Lower leg skin (tissue), 4 donors: ENCODE measurements around the gene LMO2. TPM values are rescaled to one million over a fixed set of nuclear protein-coding genes. Genes with fewer than 3 reads are reported as not detected.

ENCODE experiments used
- DNase-seq, 2 donors: peaks; one replicate each; pipeline ENCODE4 v3.0.0-alpha.2; 2019; ENCODE audit warnings: low spot score in 2 of 2
- H3K4me3 ChIP-seq: fragments of 200-600 bp; sonication (generic); 2 replicates; pipeline ENCODE4 v1.5.1; 2017; ENCODE audit warnings: mild to moderate bottlenecking, low read depth; ENCODE audit not compliant: poor library complexity, severe bottlenecking
- POLR2A ChIP-seq, 2 donors: fragments of 450-650 bp; IDR thresholded peaks; one replicate each; pipeline ENCODE4 v1.6.1; 2016 to 2017; ENCODE audit warnings: antibody characterized with exemption in 2 of 2, mild to moderate bottlenecking in 1 of 2, moderate library complexity in 1 of 2
- WGBS, 2 donors: methylation state at CpG; one replicate each; pipeline ENCODE4 v1.1.5; 2018; 5-methylcytosine and 5-hydroxymethylcytosine counted together
- intact Hi-C: fragments of 100-400 bp; cut with DNase I; formaldehyde crosslinking; loops from one replicate; pipeline ENCODE4 v1.15.0; 2023; ENCODE audit warnings: low total_unique reads
- total RNA-seq, 4 donors: library from RNA; depleted of rRNA; stranded (reverse); fragments of >200 nt; gene quantifications; one replicate each; pipeline ENCODE4 v1.1.0, GENCODE V29; 2016
- TF ChIP-seq, protein P1 (sequence below), 3 donors: fragments of 450-650 bp; IDR thresholded peaks; one replicate each; pipeline ENCODE4 v1.5.1; 2016; ENCODE audit warnings: antibody characterized with exemption in 3 of 3, mild to moderate bottlenecking in 3 of 3, moderate library complexity in 2 of 3

The LMO2 gene
- total RNA-seq, 4 donors from 2014 or later: 2.2 to 15.6 (median 9.8) TPM

GRCh38 chr11:33835143-33835878 lies 56.6 kb downstream of the LMO2 start:
- TF ChIP-seq POLR2A (IDR thresholded peaks at IDR 0.05): no peak
- TF ChIP-seq, protein P1, sequence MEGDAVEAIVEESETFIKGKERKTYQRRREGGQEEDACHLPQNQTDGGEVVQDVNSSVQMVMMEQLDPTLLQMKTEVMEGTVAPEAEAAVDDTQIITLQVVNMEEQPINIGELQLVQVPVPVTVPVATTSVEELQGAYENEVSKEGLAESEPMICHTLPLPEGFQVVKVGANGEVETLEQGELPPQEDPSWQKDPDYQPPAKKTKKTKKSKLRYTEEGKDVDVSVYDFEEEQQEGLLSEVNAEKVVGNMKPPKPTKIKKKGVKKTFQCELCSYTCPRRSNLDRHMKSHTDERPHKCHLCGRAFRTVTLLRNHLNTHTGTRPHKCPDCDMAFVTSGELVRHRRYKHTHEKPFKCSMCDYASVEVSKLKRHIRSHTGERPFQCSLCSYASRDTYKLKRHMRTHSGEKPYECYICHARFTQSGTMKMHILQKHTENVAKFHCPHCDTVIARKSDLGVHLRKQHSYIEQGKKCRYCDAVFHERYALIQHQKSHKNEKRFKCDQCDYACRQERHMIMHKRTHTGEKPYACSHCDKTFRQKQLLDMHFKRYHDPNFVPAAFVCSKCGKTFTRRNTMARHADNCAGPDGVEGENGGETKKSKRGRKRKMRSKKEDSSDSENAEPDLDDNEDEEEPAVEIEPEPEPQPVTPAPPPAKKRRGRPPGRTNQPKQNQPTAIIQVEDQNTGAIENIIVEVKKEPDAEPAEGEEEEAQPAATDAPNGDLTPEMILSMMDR (IDR thresholded peaks at IDR 0.05): no peak
- DNase-seq: no peak
- WGBS, 2 donors: 22 to 23% methylated on average over 5 of the region's 5 CpGs
- intact Hi-C loops: no loop called here
- no peak overlapping the region for H3K4me3 ChIP-seq

DNA sequence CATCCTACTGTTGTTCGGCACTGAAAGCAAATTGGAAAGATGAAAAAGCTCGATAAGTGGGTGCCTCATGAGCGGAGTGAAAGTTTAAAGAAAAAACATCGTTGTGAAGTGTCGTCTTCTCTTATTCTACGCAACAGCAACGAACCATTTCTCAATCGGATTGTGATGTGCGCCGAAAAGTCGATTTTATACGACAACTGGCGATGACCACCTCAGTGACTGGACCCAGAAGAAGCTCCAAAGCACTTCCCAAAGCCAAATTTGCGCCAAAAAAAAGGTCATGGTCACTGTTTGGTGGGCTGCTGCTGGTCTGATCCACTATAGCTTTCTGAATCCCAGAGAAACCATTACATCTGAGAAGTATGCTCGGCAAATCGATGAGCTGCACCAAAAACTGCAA lies 59.2 kb downstream of the LMO2 start:
- H3K4me3 ChIP-seq: no peak overlapping the region
- TF ChIP-seq POLR2A (IDR thresholded peaks at IDR 0.05): no peak
- TF ChIP-seq, protein P1 (IDR thresholded peaks at IDR 0.05): no peak
- 91 to 92% methylated on average over 16 of the region's 16 CpGs for WGBS, 2 donors
- DNase-seq: no peak
- intact Hi-C loops: no loop called here

- TF ChIP-seq, protein P1 (IDR thresholded peaks at IDR 0.05): no peak
- no peak for TF ChIP-seq POLR2A (IDR thresholded peaks at IDR 0.05)
- intact Hi-C loops: no loop called here
- WGBS, 2 donors: 60 to 65% methylated on average over 6 of the region's 6 CpGs
- no peak overlapping the region for H3K4me3 ChIP-seq
- no peak for DNase-seq
Observed at GRCh38 chr11:33830903-33831648, 60.8 kb downstream of the LMO2 start.

DNA sequence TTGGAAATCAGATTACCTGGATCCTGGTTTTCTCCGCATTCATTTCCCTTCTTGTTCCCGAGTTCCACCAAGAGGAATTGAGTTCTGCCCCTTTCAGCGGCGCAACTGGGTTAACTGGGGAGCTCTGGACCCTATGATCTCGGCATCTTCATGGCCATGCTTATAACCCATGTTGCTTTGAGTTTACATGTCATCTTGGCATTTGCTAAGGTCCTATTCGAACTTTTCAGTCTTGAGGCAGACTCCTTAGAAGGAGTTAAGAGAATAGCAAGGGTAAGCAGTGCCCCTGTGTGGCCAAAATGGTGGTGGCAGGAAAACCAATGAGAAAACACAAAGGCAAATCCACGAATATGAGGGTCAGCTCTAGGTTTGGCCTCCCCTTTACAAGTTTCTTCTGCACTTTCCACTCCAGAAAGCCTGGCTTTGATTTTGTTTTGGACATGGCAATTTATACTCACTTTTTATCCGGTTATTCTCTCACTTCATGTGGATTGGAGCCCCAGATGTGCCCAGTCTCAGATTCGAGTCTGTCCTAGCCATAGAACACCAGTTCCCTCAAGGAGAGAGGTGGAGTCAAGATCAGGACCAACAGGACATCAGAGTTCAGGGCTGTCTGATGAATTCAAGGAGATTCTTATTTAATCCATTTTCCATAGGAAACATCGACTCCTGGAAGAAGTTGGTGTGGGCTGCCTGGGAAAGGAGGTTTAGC lies 62.3 kb downstream of the LMO2 start:
- intact Hi-C loops: no loop called here
- DNase-seq: peak; percentile 51 to 88
- peak overlapping the region; percentile 15 for H3K4me3 ChIP-seq
- TF ChIP-seq, protein P1 (IDR thresholded peaks at IDR 0.05): no peak
- no peak for TF ChIP-seq POLR2A (IDR thresholded peaks at IDR 0.05)
- 20 to 21% methylated on average over 10 of the region's 10 CpGs for WGBS, 2 donors

DNA sequence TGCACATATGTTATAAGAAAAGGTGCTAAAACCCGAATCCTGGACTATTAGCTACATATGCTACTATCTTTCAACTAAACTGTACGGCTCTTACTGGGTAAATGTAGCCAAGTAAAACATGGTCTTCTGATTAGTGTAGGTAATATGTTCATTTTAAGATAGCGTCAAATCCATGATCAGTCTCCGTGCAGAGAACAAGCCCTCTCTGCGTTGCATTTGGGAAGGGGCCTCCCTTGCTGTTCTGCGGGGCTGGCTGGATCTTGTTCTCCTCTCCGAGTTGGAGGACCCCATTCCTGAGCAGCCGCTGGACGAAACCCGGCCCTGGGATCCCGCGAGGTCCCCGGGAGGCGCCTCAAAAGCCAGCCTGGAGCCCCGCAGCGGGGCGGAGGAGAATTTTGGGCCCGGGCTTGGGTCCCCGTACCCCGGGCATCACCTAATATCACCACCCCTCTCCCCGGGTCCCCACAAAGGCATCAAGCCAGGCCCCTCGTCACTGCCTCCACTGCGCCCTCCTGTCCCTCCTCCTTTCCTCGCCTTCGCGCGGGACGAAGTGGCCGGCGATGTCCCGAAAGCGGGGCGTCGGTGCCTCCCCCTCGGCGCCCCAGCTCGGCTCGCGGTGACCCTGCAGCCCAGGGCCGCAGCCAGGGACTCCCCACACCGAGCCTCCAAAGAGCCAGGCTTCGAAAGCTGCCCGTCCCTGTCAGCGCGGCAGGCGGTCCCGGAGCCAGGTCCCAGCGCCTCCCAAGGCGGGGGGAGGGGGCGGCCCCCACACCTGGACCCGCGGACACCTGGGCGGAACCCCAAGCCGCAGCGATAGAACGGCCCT lies 63.1 kb downstream of the LMO2 start:
- peak overlapping the region; percentile 15 for H3K4me3 ChIP-seq
- intact Hi-C loops: no loop called here
- WGBS, 2 donors: 12 to 13% methylated on average over 50 to 56 of the region's 56 CpGs
- no peak for TF ChIP-seq POLR2A (IDR thresholded peaks at IDR 0.05)
- TF ChIP-seq, protein P1 (IDR thresholded peaks at IDR 0.05): no peak
- DNase-seq: no peak
